Measurements from ENCODE around the gene OR2AT4. TPM values are rescaled to one million over a fixed set of nuclear protein-coding genes. Genes with fewer than 3 reads are reported as not detected.

The OR2AT4 gene
- total and polyA plus RNA-seq, 2 of the 8 experiments (the other 6 are each of a cell fraction or from before 2014, with no cell fraction given), result not detected

- TF ChIP-seq YY1 (IDR thresholded peaks at IDR 0.05; ENCODE audit: low read depth, low read length) (no peak), ASH2L (IDR thresholded peaks at IDR 0.05; ENCODE audit: low read length) (no peak), KDM4A (IDR thresholded peaks at IDR 0.05; ENCODE audit: low read depth, low read length, severe bottlenecking) (no peak), NANOG (IDR thresholded peaks at IDR 0.05; ENCODE audit: insufficient read depth, low read depth, low read length, poor library complexity, severe bottlenecking) (no peak), SP4 (IDR thresholded peaks at IDR 0.05; ENCODE audit: low read length) (no peak)
Observed at GRCh38 chr11:75077316-75077715, 19.4 kb downstream of the OR2AT4 start (continued).
